H1 (cell line): ENCODE measurements around the gene RMC1. TPM values are rescaled to one million over a fixed set of nuclear protein-coding genes. Genes with fewer than 3 reads are reported as not detected.

Source experiments
- CTCF ChIA-PET: fragments of 300-600 bp; sonication (Branson Sonifier 250); formaldehyde crosslinking; loops from one replicate; lab custom pipeline; 2021; ENCODE audit not compliant: partially characterized antibody; lab: Charles Lee
- POLR2A ChIA-PET: fragments of 300-600 bp; sonication (Branson Sonifier 250); formaldehyde crosslinking; loops from one replicate; lab custom pipeline; 2021; ENCODE audit warnings: inconsistent platforms; ENCODE audit not compliant: partially characterized antibody; lab: Charles Lee
- DNase-seq, 2 experiments: peaks; one replicate each; pipeline versions ENCODE4 v3.0.0 to v3.0.0-alpha.2; 2010 to 2022; ENCODE audit warnings: low spot score in 2 of 2, low read depth in 1 of 2, mixed read lengths in 1 of 2
- FAIRE-seq: peaks from 2 replicates; lab custom pipeline; 2011; peaks lifted over from hg19 to GRCh38; lab: Jason Lieb, UNC
- H2AFZ ChIP-seq: 2 replicates; pipeline ENCODE4 v1.8.1; 2012; ENCODE audit warnings: low read length, inconsistent platforms
- H2AK5ac ChIP-seq: 2 replicates; pipeline ENCODE4 v1.6.1; 2013; ENCODE audit warnings: low read depth, low read length
- H2BK120ac ChIP-seq: replicated peaks from 2 replicates; pipeline ENCODE3; 2013; ENCODE audit warnings: low read depth, low read length, inconsistent platforms
- H2BK12ac ChIP-seq: 2 replicates; pipeline ENCODE4 v1.6.1; 2013; ENCODE audit warnings: low read depth, low read length
- H2BK15ac ChIP-seq: 2 replicates; pipeline ENCODE4 v1.6.1; 2013; ENCODE audit warnings: low read length
- H2BK20ac ChIP-seq: 2 replicates; pipeline ENCODE4 v1.6.1; 2013; ENCODE audit warnings: low read length
- H2BK5ac ChIP-seq: 2 replicates; pipeline ENCODE4 v1.6.1; 2013; ENCODE audit warnings: low read depth, low read length
- H3K14ac ChIP-seq: 2 replicates; pipeline ENCODE4 v1.6.1; 2013; ENCODE audit warnings: inconsistent platforms; ENCODE audit not compliant: insufficient read length
- H3K18ac ChIP-seq: 2 replicates; pipeline ENCODE4 v1.6.1; 2013; ENCODE audit warnings: low read length; ENCODE audit errors: extremely low read depth
- H3K23ac ChIP-seq: 2 replicates; pipeline ENCODE4 v1.6.1; 2013; ENCODE audit warnings: inconsistent platforms; ENCODE audit not compliant: insufficient read length
- H3K23me2 ChIP-seq: 2 replicates; pipeline ENCODE4 v1.6.1; 2013; ENCODE audit warnings: low read depth, low read length
- H3K27ac ChIP-seq: 2 replicates; pipeline ENCODE4 v1.6.1; 2011; ENCODE audit warnings: low read depth, low read length, inconsistent platforms
- H3K27me3 ChIP-seq, 4 experiments: replicated peaks in 1 of 4; 1 replicate in 1 of 4; 2 replicates in 3 of 4; pipeline versions ENCODE4 v1.6.1 to v1.8.1; 2011 to 2013; ENCODE audit warnings: low read length in 3 of 4, mild to moderate bottlenecking in 3 of 4, inconsistent platforms in 2 of 4, mixed read lengths in 2 of 4, moderate library complexity in 1 of 4; ENCODE audit not compliant: control insufficient read depth in 3 of 4, insufficient read depth in 3 of 4; ENCODE audit errors: extremely low read depth in 1 of 4
- H3K36me3 ChIP-seq, 4 experiments: 2 replicates each; pipeline versions ENCODE4 v1.6.1 to v1.8.1; 2011 to 2013; ENCODE audit warnings: mild to moderate bottlenecking in 4 of 4, low read length in 3 of 4, moderate library complexity in 2 of 4, control low read depth in 1 of 4, inconsistent platforms in 1 of 4; ENCODE audit not compliant: insufficient read depth in 4 of 4, control insufficient read depth in 2 of 4
- H3K4ac ChIP-seq: replicated peaks from 2 replicates; pipeline ENCODE3; 2013; ENCODE audit warnings: low read length, low read depth, mixed read lengths, inconsistent platforms; ENCODE audit not compliant: insufficient read length
- H3K4me1 ChIP-seq, 4 experiments: replicated peaks in 1 of 4; 1 replicate in 1 of 4; 2 replicates in 3 of 4; pipeline versions ENCODE4 v1.6.1 to v1.8.1; 2011 to 2013; ENCODE audit warnings: low read length in 3 of 4, inconsistent platforms in 2 of 4, mixed read lengths in 1 of 4; ENCODE audit not compliant: insufficient read depth in 4 of 4, control insufficient read depth in 3 of 4
- H3K4me2 ChIP-seq, 2 experiments: 2 replicates each; pipeline versions ENCODE4 v1.6.1 to v1.8.1; 2011 to 2013; ENCODE audit warnings: low read depth in 2 of 2, low read length in 2 of 2, control low read depth in 1 of 2, inconsistent platforms in 1 of 2, mild to moderate bottlenecking in 1 of 2; ENCODE audit not compliant: insufficient read depth in 1 of 2
- H3K4me3 ChIP-seq, 4 experiments: fragments of 200-600, 300-600 bp in 1 of 4; sonication (generic), shearing (Covaris generic), sonication (Bioruptor Twin) in 1 of 4; 2 replicates each; pipeline versions ENCODE4 v1.5.1 to v1.8.1; 2011 to 2016; ENCODE audit warnings: low read length in 4 of 4, low read depth in 3 of 4, control low read depth in 2 of 4, inconsistent platforms in 2 of 4, mild to moderate bottlenecking in 2 of 4, mixed read lengths in 1 of 4, moderate library complexity in 1 of 4; ENCODE audit not compliant: insufficient read depth in 2 of 4; ENCODE audit errors: extremely low read depth in 1 of 4
- H3K56ac ChIP-seq: replicated peaks from 2 replicates; pipeline ENCODE3; 2013; ENCODE audit warnings: low read depth, mild to moderate bottlenecking, mixed read lengths, low read length, inconsistent platforms; ENCODE audit not compliant: insufficient read length
- H3K79me1 ChIP-seq: 2 replicates; pipeline ENCODE4 v1.6.1; 2013; ENCODE audit warnings: low read depth, low read length, control low read depth
- H3K79me2 ChIP-seq, 2 experiments: 2 replicates each; pipeline versions ENCODE4 v1.6.1 to v1.8.1; 2012 to 2013; ENCODE audit warnings: low read length in 2 of 2, mild to moderate bottlenecking in 2 of 2, inconsistent platforms in 1 of 2; ENCODE audit not compliant: insufficient read depth in 2 of 2, control insufficient read depth in 1 of 2
- H3K9ac ChIP-seq, 4 experiments: replicated peaks in 1 of 4; 1 replicate in 1 of 4; 2 replicates in 3 of 4; pipeline versions ENCODE4 v1.6.1 to v1.8.1; 2011 to 2013; ENCODE audit warnings: low read depth in 3 of 4, low read length in 3 of 4, control low read depth in 2 of 4, mild to moderate bottlenecking in 2 of 4, moderate library complexity in 2 of 4, inconsistent platforms in 1 of 4; ENCODE audit errors: extremely low read depth in 1 of 4
- H3K9me3 ChIP-seq, 2 experiments: 2 replicates each; pipeline versions ENCODE4 v1.6.1 to v1.8.1; 2012 to 2013; ENCODE audit warnings: mild to moderate bottlenecking in 2 of 2, moderate library complexity in 2 of 2, control low read depth in 1 of 2, inconsistent platforms in 1 of 2, low read depth in 1 of 2, low read length in 1 of 2, mixed read lengths in 1 of 2; ENCODE audit not compliant: insufficient read depth in 2 of 2
- H4K20me1 ChIP-seq, 2 experiments: replicated peaks in 1 of 2; 2 replicates each; pipeline versions ENCODE3 to v1.8.1; 2011 to 2013; ENCODE audit warnings: inconsistent platforms in 2 of 2, low read length in 2 of 2, mild to moderate bottlenecking in 1 of 2; ENCODE audit not compliant: insufficient read depth in 2 of 2, control insufficient read depth in 1 of 2
- H4K5ac ChIP-seq: 2 replicates; pipeline ENCODE4 v1.6.1; 2013; ENCODE audit warnings: low read length, low read depth, mixed read lengths, inconsistent platforms; ENCODE audit not compliant: insufficient read length
- H4K8ac ChIP-seq: 2 replicates; pipeline ENCODE4 v1.8.0; 2013; ENCODE audit warnings: mild to moderate bottlenecking, moderate library complexity, low read length, inconsistent platforms; ENCODE audit not compliant: insufficient read depth; ENCODE audit errors: extremely low read depth
- H4K91ac ChIP-seq: replicated peaks from 2 replicates; pipeline ENCODE3; 2013; ENCODE audit warnings: low read length, mixed read lengths, inconsistent platforms; ENCODE audit not compliant: insufficient read length
- CEBPB ChIP-seq: IDR thresholded peaks from 2 replicates; pipeline ENCODE4 v1.6.1; 2012; ENCODE audit warnings: low read depth, low read length
- CTBP2 ChIP-seq: IDR thresholded peaks from 2 replicates; pipeline ENCODE4 v1.7.0; 2011; ENCODE audit warnings: borderline replicate concordance, mild to moderate bottlenecking, moderate library complexity, mixed read lengths, low read length; ENCODE audit not compliant: insufficient read depth, insufficient read length
- FOSL1 ChIP-seq: IDR thresholded peaks from 2 replicates; pipeline ENCODE4 v1.6.1; 2011; ENCODE audit warnings: mild to moderate bottlenecking, low read depth, low read length, moderate library complexity; ENCODE audit not compliant: insufficient read depth
- GABPA ChIP-seq: IDR thresholded peaks from 2 replicates; pipeline ENCODE4 v1.6.1; 2011; ENCODE audit warnings: mild to moderate bottlenecking, low read length, moderate library complexity, borderline replicate concordance; ENCODE audit not compliant: insufficient read depth
- MAFK ChIP-seq: IDR thresholded peaks from 2 replicates; pipeline ENCODE4 v1.6.1; 2012; ENCODE audit warnings: low read depth, mild to moderate bottlenecking, improper control_type of control experiment, low read length
- RFX5 ChIP-seq: IDR thresholded peaks from 2 replicates; pipeline ENCODE4 v1.6.1; 2011; ENCODE audit warnings: low read depth, low read length, improper control_type of control experiment, borderline replicate concordance
- SIN3A ChIP-seq, 2 experiments: IDR thresholded peaks in 1 of 2; conservative IDR thresholded peaks in 1 of 2; 2 replicates each; pipeline ENCODE4 v1.6.1; 2011 to 2012; ENCODE audit warnings: low read length in 2 of 2, improper control_type of control experiment in 1 of 2, low read depth in 1 of 2, mild to moderate bottlenecking in 1 of 2
- SP2 ChIP-seq: IDR thresholded peaks from 2 replicates; pipeline ENCODE4 v1.6.1; 2012; ENCODE audit warnings: mild to moderate bottlenecking, low read length, inconsistent platforms
- SUZ12 ChIP-seq: fragments of 200-600 bp; sonication (generic); IDR thresholded peaks from 2 replicates; pipeline ENCODE4 v1.6.1; 2012; ENCODE audit warnings: mild to moderate bottlenecking, inconsistent platforms, low read length, moderate library complexity, mixed read lengths
- TAF7 ChIP-seq: optimal IDR thresholded peaks from 2 replicates; pipeline ENCODE3; 2011; ENCODE audit warnings: low read depth, mild to moderate bottlenecking, inconsistent platforms, low read length, moderate library complexity, borderline replicate concordance
- WGBS, 2 experiments: shearing (Covaris generic) in 1 of 2; methylation state at CpG; one replicate each; pipeline versions ENCODE4 v1.1.6 to v1.1.7; 2013 to 2015; ENCODE audit warnings: low lambda C conversion rate in 2 of 2, mixed read lengths in 2 of 2, inconsistent platforms in 1 of 2, low coverage in 1 of 2, missing lambda C conversion rate in 1 of 2; ENCODE audit not compliant: insufficient replicate concordance in 2 of 2, insufficient coverage in 1 of 2, insufficient read length in 1 of 2; ENCODE audit errors: extremely low coverage in 1 of 2, missing lambda C conversion rate in 1 of 2; 5-methylcytosine and 5-hydroxymethylcytosine counted together
- polyA plus RNA-seq, 7 experiments: library from polyadenylated mRNA; depleted of rRNA in 3 of 7; stranded (reverse) in 5 of 7; unstranded in 2 of 7; fragments of >200 nt in 5 of 7; fragments of 200-250 nt in 2 of 7; gene quantifications; 1 replicate in 5 of 7; 2 replicates in 1 of 7; 4 replicates in 1 of 7; pipeline versions ENCODE4 v1.2.1 to v1.2.3, GENCODE V29; 2011 to 2013; ENCODE audit warnings: missing spikeins in 2 of 7, mixed read lengths in 2 of 7
- total RNA-seq: library from RNA; stranded (reverse); fragmentation: NEBNext Ultra II Directional; extraction: Animal tissue kit (Norgen Biotek cat#: 25700); gene quantifications from 2 replicates; pipeline ENCODE4 v1.2.1, GENCODE V29; 2021
- TF ChIP-seq, protein P1 (sequence below): IDR thresholded peaks from 2 replicates; pipeline ENCODE4 v1.6.1; 2012; ENCODE audit warnings: inconsistent platforms

Gene RMC1
- total and polyA plus RNA-seq, 2 of the 8 experiments (the other 6 are each of a cell fraction or from before 2014, with no cell fraction given) = 16.4 to 20.1 TPM

DNA sequence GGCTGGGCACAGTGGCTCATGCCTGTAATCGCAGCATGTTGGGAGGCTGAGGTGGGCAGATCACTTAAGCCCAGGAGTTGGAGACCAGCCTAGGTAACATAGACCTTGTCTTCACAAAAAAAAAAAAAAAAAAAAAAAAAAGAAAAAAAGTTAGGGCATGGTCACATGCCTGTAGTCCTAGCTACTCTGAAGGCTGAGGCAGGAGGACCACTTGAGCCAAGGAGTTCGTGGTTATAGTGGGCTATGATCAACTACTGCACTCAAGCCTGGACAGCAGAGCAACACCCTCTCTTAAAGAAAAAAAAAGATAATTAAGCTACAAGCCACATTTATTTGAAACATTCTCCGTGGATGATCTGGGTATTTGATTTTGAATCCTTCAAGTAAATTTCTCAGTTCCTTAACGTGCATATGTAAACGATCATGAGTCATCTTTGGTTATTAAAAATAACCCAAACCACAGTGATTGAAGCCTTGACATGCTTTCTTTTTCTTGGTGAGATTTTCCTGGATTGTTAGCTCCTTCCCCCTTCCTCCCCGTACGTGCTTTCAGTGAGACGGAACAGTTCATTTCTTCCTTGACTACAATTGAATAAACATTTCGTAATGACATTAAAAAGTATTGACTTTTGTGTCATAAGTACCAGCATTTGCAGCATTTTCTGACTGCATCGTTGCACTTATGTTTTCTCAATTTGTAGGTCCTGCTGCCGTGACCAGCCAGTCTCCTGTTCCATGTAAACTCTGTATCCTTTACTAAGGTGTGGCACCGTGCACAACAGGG, 20.3 kb downstream of the RMC1 start:
- Histone ChIP-seq H2BK15ac (no peak overlapping the region), H4K91ac (no peak overlapping the region), H2AFZ (no peak overlapping the region), H3K27ac (no peak overlapping the region), H2BK12ac (no peak overlapping the region), H4K5ac (no peak overlapping the region), H3K79me2 (no peaks in the 10 kb centered on the region), H4K8ac (no peak overlapping the region; the same call in 1 of the 2 replicates), H3K36me3 (peaks cover 8 to 59% (median 39%) of the 10 kb centered on the region in 4 experiments), H2BK120ac (no peak overlapping the region), H2BK20ac (no peak overlapping the region), H3K9ac (no peak overlapping the region), H3K4me2 (no peak overlapping the region), H3K23ac (no peak overlapping the region), H3K4me3 (no peak overlapping the region), H3K27me3 (no peaks in the 10 kb centered on the region), H3K9me3 (no peaks in the 10 kb centered on the region), H4K20me1 (peaks cover 0 to 3% of the 10 kb centered on the region in 2 experiments), H3K18ac (no peak overlapping the region), H3K14ac (no peak overlapping the region), H3K4ac (no peak overlapping the region), H2AK5ac (no peak overlapping the region), H3K4me1 (no peaks in the 10 kb centered on the region), H2BK5ac (no peak overlapping the region), H3K79me1 (no peaks in the 10 kb centered on the region), H3K23me2 (no peaks in the 10 kb centered on the region), H3K56ac (no peak overlapping the region)
- CTCF ChIA-PET = interaction anchor here (0.9 to 1.6 kb wide), 3 partner anchors 9 to 65 kb away, joined by 3 read pairs; no protein-coding TSS in a partner anchor
- WGBS, 2 experiments = 91% methylated on average over 12 of the region's 12 CpGs; no CpG with 5 or more reads in 1 of the 2 experiments
- POLR2A ChIA-PET = no interaction called here
- no peak for DNase-seq
- FAIRE-seq = no peak
- TF ChIP-seq TAF7 (no peak), SUZ12 (no peak), MAFK (no peak), CTBP2 (no peak), CEBPB (no peak), SIN3A (conservative IDR thresholded peaks at IDR 0.05 in 1 of 2, IDR thresholded peaks at IDR 0.05 in 1 of 2; ENCODE audit: low read depth in 1 of 2, low read length in 2 of 2) (no peak), SP2 (no peak), RFX5 (no peak), FOSL1 (no peak), GABPA (no peak)
- TF ChIP-seq, protein P1, sequence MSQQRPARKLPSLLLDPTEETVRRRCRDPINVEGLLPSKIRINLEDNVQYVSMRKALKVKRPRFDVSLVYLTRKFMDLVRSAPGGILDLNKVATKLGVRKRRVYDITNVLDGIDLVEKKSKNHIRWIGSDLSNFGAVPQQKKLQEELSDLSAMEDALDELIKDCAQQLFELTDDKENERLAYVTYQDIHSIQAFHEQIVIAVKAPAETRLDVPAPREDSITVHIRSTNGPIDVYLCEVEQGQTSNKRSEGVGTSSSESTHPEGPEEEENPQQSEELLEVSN = no peak
